MM.1S (cell line): Measurements from ENCODE around the gene PCDHGA8.
"Not testable (repeated sequence)": the region's sequence is repeated elsewhere in the genome, so short reads cannot be mapped to it uniquely, and the experiment has no call there.

Experiments used
- DNase-seq: peaks from one replicate; pipeline ENCODE4 v3.0.0-alpha.2; 2015
- H2AFZ ChIP-seq: fragments of 300-600 bp; sonication (generic); 2 replicates; pipeline ENCODE4 v1.6.0; 2016; ENCODE audit warnings: antibody characterized with exemption, low read length
- H3F3A ChIP-seq: fragments of 300-600 bp; sonication (generic); 2 replicates; pipeline ENCODE4 v1.6.1; 2016; ENCODE audit warnings: mild to moderate bottlenecking, antibody characterized with exemption, low read length, moderate library complexity, mixed read lengths; ENCODE audit not compliant: insufficient read depth
- H3K27ac ChIP-seq: fragments of 300-600 bp; sonication (generic); 2 replicates; pipeline ENCODE4 v1.5.1; 2016; ENCODE audit warnings: mild to moderate bottlenecking, low read length
- H3K27me3 ChIP-seq: fragments of 300-600 bp; sonication (generic); replicated peaks from 2 replicates; pipeline ENCODE4 v1.6.0; 2016; ENCODE audit warnings: low read length; ENCODE audit not compliant: insufficient read depth
- H3K36me3 ChIP-seq: fragments of 300-600 bp; sonication (generic); replicated peaks from 2 replicates; pipeline ENCODE4 v1.6.1; 2016; ENCODE audit warnings: mild to moderate bottlenecking, low read length, mixed read lengths; ENCODE audit not compliant: insufficient read depth
- H3K4me1 ChIP-seq: fragments of 300-600 bp; sonication (generic); 2 replicates; pipeline ENCODE4 v1.6.1; 2016; ENCODE audit warnings: low read length, mixed read lengths
- H3K4me2 ChIP-seq: fragments of 300-600 bp; sonication (generic); 2 replicates; pipeline ENCODE4 v1.6.0; 2016; ENCODE audit warnings: low read depth, low read length
- H3K4me3 ChIP-seq: fragments of 300-600 bp; sonication (generic); 2 replicates; pipeline ENCODE4 v1.5.1; 2016; ENCODE audit warnings: low read length, mixed read lengths
- H3K79me2 ChIP-seq: fragments of 300-600 bp; sonication (generic); 2 replicates; pipeline ENCODE4 v1.6.1; 2016; ENCODE audit warnings: mixed run types, low read length, mixed read lengths
- H3K9ac ChIP-seq: fragments of 300-600 bp; sonication (generic); 2 replicates; pipeline ENCODE4 v1.6.1; 2016; ENCODE audit warnings: low read length, mixed read lengths
- H3K9me2 ChIP-seq: fragments of 300-600 bp; sonication (generic); replicated peaks from 2 replicates; pipeline ENCODE4 v1.6.1; 2016; ENCODE audit warnings: mild to moderate bottlenecking, low read length, mixed read lengths; ENCODE audit not compliant: insufficient read depth
- H3K9me3 ChIP-seq: fragments of 300-600 bp; sonication (generic); replicated peaks from 2 replicates; pipeline ENCODE4 v1.6.1; 2016; ENCODE audit warnings: mild to moderate bottlenecking, low read length, mixed read lengths; ENCODE audit not compliant: insufficient read depth
- H4K20me1 ChIP-seq: fragments of 300-600 bp; sonication (generic); 2 replicates; pipeline ENCODE4 v1.6.1; 2016; ENCODE audit warnings: mild to moderate bottlenecking, low read length, moderate library complexity, mixed read lengths; ENCODE audit not compliant: insufficient read depth
- EZH2 ChIP-seq: fragments of 300-600 bp; sonication (generic); optimal IDR thresholded peaks from 2 replicates; pipeline ENCODE3; 2017; ENCODE audit warnings: low read depth, mild to moderate bottlenecking, antibody characterized with exemption, low read length, mixed read lengths
- EZH2phosphoT487 ChIP-seq: fragments of 300-600 bp; sonication (generic); IDR thresholded peaks from 2 replicates; pipeline ENCODE4 v1.6.1; 2018; ENCODE audit warnings: antibody characterized with exemption, low read length
- TF ChIP-seq, protein P1 (sequence below): fragments of 300-600 bp; sonication (generic); IDR thresholded peaks from 2 replicates; pipeline ENCODE4 v1.5.1; 2016; ENCODE audit warnings: antibody characterized with exemption, low read length, mixed read lengths

PCDHGA8 gene

DNA sequence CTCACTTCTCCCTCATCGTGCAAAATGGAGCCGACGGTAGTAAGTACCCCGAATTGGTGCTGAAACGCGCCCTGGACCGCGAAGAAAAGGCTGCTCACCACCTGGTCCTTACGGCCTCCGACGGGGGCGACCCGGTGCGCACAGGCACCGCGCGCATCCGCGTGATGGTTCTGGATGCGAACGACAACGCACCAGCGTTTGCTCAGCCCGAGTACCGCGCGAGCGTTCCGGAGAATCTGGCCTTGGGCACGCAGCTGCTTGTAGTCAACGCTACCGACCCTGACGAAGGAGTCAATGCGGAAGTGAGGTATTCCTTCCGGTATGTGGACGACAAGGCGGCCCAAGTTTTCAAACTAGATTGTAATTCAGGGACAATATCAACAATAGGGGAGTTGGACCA, 38.9 kb downstream of the PCDHGA8 start:
- Histone ChIP-seq H2AFZ (no peak overlapping the region), H3K27ac (no peak overlapping the region), H3K36me3 (no peaks in the 10 kb centered on the region), H3F3A (no peaks in the 10 kb centered on the region), H3K4me3 (peak overlapping the region; percentile 46; the same call in 1 of the 2 replicates), H4K20me1 (no peaks in the 10 kb centered on the region), H3K79me2 (no peaks in the 10 kb centered on the region), H3K27me3 (no peaks in the 10 kb centered on the region; the same call in 1 of the 2 replicates), H3K9ac (no peak overlapping the region), H3K4me1 (no peaks in the 10 kb centered on the region), H3K4me2 (peak overlapping the region; percentile 77), H3K9me2 (no peaks in the 10 kb centered on the region), H3K9me3 (no peaks in the 10 kb centered on the region)
- TF ChIP-seq EZH2, result no peak
- TF ChIP-seq, protein P1, sequence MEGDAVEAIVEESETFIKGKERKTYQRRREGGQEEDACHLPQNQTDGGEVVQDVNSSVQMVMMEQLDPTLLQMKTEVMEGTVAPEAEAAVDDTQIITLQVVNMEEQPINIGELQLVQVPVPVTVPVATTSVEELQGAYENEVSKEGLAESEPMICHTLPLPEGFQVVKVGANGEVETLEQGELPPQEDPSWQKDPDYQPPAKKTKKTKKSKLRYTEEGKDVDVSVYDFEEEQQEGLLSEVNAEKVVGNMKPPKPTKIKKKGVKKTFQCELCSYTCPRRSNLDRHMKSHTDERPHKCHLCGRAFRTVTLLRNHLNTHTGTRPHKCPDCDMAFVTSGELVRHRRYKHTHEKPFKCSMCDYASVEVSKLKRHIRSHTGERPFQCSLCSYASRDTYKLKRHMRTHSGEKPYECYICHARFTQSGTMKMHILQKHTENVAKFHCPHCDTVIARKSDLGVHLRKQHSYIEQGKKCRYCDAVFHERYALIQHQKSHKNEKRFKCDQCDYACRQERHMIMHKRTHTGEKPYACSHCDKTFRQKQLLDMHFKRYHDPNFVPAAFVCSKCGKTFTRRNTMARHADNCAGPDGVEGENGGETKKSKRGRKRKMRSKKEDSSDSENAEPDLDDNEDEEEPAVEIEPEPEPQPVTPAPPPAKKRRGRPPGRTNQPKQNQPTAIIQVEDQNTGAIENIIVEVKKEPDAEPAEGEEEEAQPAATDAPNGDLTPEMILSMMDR, result no peak
- TF ChIP-seq EZH2phosphoT487, result no peak
- no peak for DNase-seq

DNA sequence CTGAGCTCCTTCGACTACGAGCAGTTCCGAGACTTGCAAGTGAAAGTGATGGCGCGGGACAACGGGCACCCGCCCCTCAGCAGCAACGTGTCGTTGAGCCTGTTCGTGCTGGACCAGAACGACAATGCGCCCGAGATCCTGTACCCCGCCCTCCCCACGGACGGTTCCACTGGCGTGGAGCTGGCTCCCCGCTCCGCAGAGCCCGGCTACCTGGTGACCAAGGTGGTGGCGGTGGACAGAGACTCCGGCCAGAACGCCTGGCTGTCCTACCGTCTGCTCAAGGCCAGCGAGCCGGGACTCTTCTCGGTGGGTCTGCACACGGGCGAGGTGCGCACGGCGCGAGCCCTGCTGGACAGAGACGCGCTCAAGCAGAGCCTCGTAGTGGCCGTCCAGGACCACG, 39.9 kb downstream of the PCDHGA8 start:
- H3F3A ChIP-seq, DNase-seq, H3K9me3 ChIP-seq, H3K4me2 ChIP-seq, H3K4me3 ChIP-seq, H3K27me3 ChIP-seq, H2AFZ ChIP-seq, H3K9me2 ChIP-seq, H3K9ac ChIP-seq, H3K4me1 ChIP-seq, H3K27ac ChIP-seq, H3K79me2 ChIP-seq, H4K20me1 ChIP-seq, H3K36me3 ChIP-seq: not testable (repeated sequence)

DNA sequence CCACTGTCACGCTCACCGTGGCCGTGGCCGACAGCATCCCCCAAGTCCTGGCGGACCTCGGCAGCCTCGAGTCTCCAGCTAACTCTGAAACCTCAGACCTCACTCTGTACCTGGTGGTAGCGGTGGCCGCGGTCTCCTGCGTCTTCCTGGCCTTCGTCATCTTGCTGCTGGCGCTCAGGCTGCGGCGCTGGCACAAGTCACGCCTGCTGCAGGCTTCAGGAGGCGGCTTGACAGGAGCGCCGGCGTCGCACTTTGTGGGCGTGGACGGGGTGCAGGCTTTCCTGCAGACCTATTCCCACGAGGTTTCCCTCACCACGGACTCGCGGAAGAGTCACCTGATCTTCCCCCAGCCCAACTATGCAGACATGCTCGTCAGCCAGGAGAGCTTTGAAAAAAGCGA, 40.3 kb downstream of the PCDHGA8 start:
- H3K36me3 ChIP-seq, H3K27ac ChIP-seq, H4K20me1 ChIP-seq, H2AFZ ChIP-seq, H3K4me3 ChIP-seq, H3F3A ChIP-seq, H3K27me3 ChIP-seq, H3K4me1 ChIP-seq, H3K79me2 ChIP-seq, DNase-seq, H3K4me2 ChIP-seq, H3K9ac ChIP-seq, H3K9me3 ChIP-seq, H3K9me2 ChIP-seq: not testable (repeated sequence)

DNA sequence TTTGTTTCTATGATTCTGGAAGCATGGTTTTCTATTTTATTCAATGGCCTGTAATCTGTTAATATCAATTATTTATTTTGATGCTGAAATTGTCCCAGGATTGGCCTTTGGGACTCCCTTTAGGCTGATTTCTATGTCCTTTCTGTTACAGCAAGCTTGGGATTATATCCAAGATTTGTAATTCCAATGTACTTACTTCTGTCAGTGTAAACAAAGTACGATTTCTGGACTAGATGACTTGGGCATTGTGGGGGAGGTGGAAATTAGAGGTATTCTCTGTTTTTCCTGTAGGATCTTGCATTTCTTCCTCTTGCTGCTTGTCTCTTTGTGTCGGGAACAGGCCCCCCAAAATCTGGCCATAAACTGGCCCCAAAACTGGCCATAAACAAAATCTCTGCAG, 41.6 kb downstream of the PCDHGA8 start:
- no peaks in the 10 kb centered on the region for H3K79me2 ChIP-seq
- TF ChIP-seq, protein P1, result no peak
- TF ChIP-seq EZH2phosphoT487, result no peak
- no peak for TF ChIP-seq EZH2
- H4K20me1 ChIP-seq, result no peaks in the 10 kb centered on the region
- no peaks in the 10 kb centered on the region; the same call in 1 of the 2 replicates for H3K27me3 ChIP-seq
- DNase-seq, result no peak
- H3K9me2 ChIP-seq, result no peaks in the 10 kb centered on the region
- no peak overlapping the region for H3K9ac ChIP-seq
- H3K36me3 ChIP-seq, result no peaks in the 10 kb centered on the region
- H2AFZ ChIP-seq, result no peak overlapping the region
- no peaks in the 10 kb centered on the region for H3F3A ChIP-seq
- H3K27ac ChIP-seq, result no peak overlapping the region
- no peaks in the 10 kb centered on the region for H3K4me1 ChIP-seq
- no peak overlapping the region for H3K4me3 ChIP-seq
- H3K9me3 ChIP-seq, result no peaks in the 10 kb centered on the region
- H3K4me2 ChIP-seq, result no peak overlapping the region
